Trophoblast cell (in vitro differentiated cells and primary cell): ENCODE measurements around the gene UVRAG.

Experiments
- DNase-seq, 2 donors: peaks; one replicate each; pipeline ENCODE4 v3.0.0-alpha.2; 2016
- H2AFZ ChIP-seq: 2 replicates; pipeline ENCODE4 v1.6.1; 2013; ENCODE audit warnings: low read length, moderate library complexity, mild to moderate bottlenecking; ENCODE audit not compliant: insufficient read depth, poor library complexity
- H2AK5ac ChIP-seq: 2 replicates; pipeline ENCODE4 v1.6.1; 2013; ENCODE audit warnings: mild to moderate bottlenecking, low read length
- H2BK120ac ChIP-seq: 2 replicates; pipeline ENCODE4 v1.6.1; 2013; ENCODE audit warnings: low read length, mild to moderate bottlenecking, moderate library complexity; ENCODE audit not compliant: insufficient read depth, poor library complexity
- H2BK12ac ChIP-seq: 2 replicates; pipeline ENCODE4 v1.6.1; 2013; ENCODE audit warnings: mild to moderate bottlenecking, low read length, moderate library complexity
- H2BK5ac ChIP-seq: 2 replicates; pipeline ENCODE4 v1.6.1; 2013; ENCODE audit warnings: low read length, low read depth, moderate library complexity, mild to moderate bottlenecking; ENCODE audit not compliant: poor library complexity
- H3K14ac ChIP-seq: 2 replicates; pipeline ENCODE4 v1.6.1; 2013; ENCODE audit warnings: mild to moderate bottlenecking, low read length
- H3K18ac ChIP-seq: 2 replicates; pipeline ENCODE4 v1.6.1; 2013; ENCODE audit warnings: mild to moderate bottlenecking, low read length
- H3K23ac ChIP-seq: 2 replicates; pipeline ENCODE4 v1.6.1; 2013; ENCODE audit warnings: low read length
- H3K27ac ChIP-seq: 2 replicates; pipeline ENCODE4 v1.5.1; 2013; ENCODE audit warnings: low read depth, mild to moderate bottlenecking, inconsistent platforms, low read length, moderate library complexity
- H3K27me3 ChIP-seq: 2 replicates; pipeline ENCODE4 v1.6.1; 2013; ENCODE audit warnings: inconsistent platforms, mild to moderate bottlenecking, low read length, moderate library complexity; ENCODE audit not compliant: insufficient read depth
- H3K36me3 ChIP-seq, 2 experiments: 1 replicate in 1 of 2; 2 replicates in 1 of 2; pipeline ENCODE4 v1.6.1; 2013; ENCODE audit warnings: low read length in 2 of 2, mild to moderate bottlenecking in 2 of 2, moderate library complexity in 1 of 2; ENCODE audit not compliant: insufficient read depth in 2 of 2, control insufficient read depth in 1 of 2
- H3K4ac ChIP-seq: 2 replicates; pipeline ENCODE4 v1.6.1; 2013; ENCODE audit warnings: low read depth, mild to moderate bottlenecking, low read length, moderate library complexity
- H3K4me1 ChIP-seq, 2 experiments: 1 replicate in 1 of 2; 2 replicates in 1 of 2; pipeline ENCODE4 v1.6.1; 2013; ENCODE audit warnings: low read length in 2 of 2, mild to moderate bottlenecking in 2 of 2, moderate library complexity in 1 of 2; ENCODE audit not compliant: insufficient read depth in 2 of 2, control insufficient read depth in 1 of 2
- H3K4me2 ChIP-seq: 2 replicates; pipeline ENCODE4 v1.6.1; 2013; ENCODE audit warnings: inconsistent platforms, mild to moderate bottlenecking, low read length, moderate library complexity
- H3K4me3 ChIP-seq: 2 replicates; pipeline ENCODE4 v1.5.1; 2013; ENCODE audit warnings: mild to moderate bottlenecking, low read depth, low read length, inconsistent platforms
- H3K79me1 ChIP-seq: one replicate; pipeline ENCODE4 v1.6.1; 2013; ENCODE audit warnings: low read length
- H3K79me2 ChIP-seq: 2 replicates; pipeline ENCODE4 v1.6.1; 2013; ENCODE audit warnings: low read length, mild to moderate bottlenecking; ENCODE audit not compliant: control insufficient read depth, insufficient read depth, poor library complexity
- H3K9ac ChIP-seq: 2 replicates; pipeline ENCODE4 v1.6.1; 2013; ENCODE audit warnings: mild to moderate bottlenecking, low read length
- H3K9me3 ChIP-seq: 2 replicates; pipeline ENCODE4 v1.6.1; 2013; ENCODE audit warnings: low read depth, mild to moderate bottlenecking, control low read depth, inconsistent platforms, low read length; ENCODE audit not compliant: insufficient read depth
- H4K12ac ChIP-seq: 2 replicates; pipeline ENCODE4 v1.6.1; 2013; ENCODE audit warnings: low read depth, mild to moderate bottlenecking, low read length, moderate library complexity
- H4K8ac ChIP-seq: 2 replicates; pipeline ENCODE4 v1.6.1; 2013; ENCODE audit warnings: low read depth, mild to moderate bottlenecking, low read length, moderate library complexity
- H4K91ac ChIP-seq: one replicate; pipeline ENCODE4 v1.6.1; 2013; ENCODE audit warnings: low read depth, mild to moderate bottlenecking, low read length, moderate library complexity
- WGBS: extraction: QIAGEN DNeasy Blood & Tissue Kit; methylation state at CpG from one replicate; pipeline ENCODE4 v1.1.7; 2013; ENCODE audit warnings: missing lambda C conversion rate; ENCODE audit not compliant: insufficient read length, insufficient coverage; ENCODE audit errors: extremely low coverage; 5-methylcytosine and 5-hydroxymethylcytosine counted together

Gene UVRAG

DNA sequence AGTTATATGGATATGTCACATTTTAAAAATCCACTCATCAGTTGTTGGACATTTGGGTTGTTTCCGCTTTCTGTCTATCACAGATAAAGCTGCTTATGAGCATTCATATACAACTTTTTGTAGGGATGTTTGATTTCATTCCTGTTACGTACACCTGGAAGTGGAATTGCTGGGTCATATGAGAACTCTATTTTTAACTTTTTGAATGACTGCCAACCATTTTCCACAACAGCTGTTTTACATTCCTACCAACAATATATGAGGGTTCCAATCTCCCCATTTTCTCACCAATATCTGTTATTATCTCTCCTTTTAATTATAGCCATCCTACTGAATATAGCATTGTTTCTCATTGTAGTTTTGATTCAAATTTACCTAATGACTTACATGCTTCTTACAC, 172.0 kb downstream of the UVRAG start:
- H2AK5ac ChIP-seq, result no peak overlapping the region
- H3K14ac ChIP-seq, result no peak overlapping the region
- no peak overlapping the region for H2BK5ac ChIP-seq
- H4K8ac ChIP-seq, result no peak overlapping the region
- no peak overlapping the region for H3K4me2 ChIP-seq
- H4K12ac ChIP-seq, result no peak overlapping the region
- H3K79me1 ChIP-seq, result no peaks in the 10 kb centered on the region
- no peak overlapping the region for H3K4me3 ChIP-seq
- no peak overlapping the region for H2AFZ ChIP-seq
- no peak for DNase-seq
- no peaks in the 10 kb centered on the region for H3K9me3 ChIP-seq
- no peaks in the 10 kb centered on the region for H3K4me1 ChIP-seq
- H3K18ac ChIP-seq, result no peak overlapping the region
- H3K27me3 ChIP-seq, result no peaks in the 10 kb centered on the region
- WGBS, result no CpG with 5 or more reads among the region's 2 CpGs
- H3K23ac ChIP-seq, result no peak overlapping the region
- no peak overlapping the region for H2BK12ac ChIP-seq
- no peak overlapping the region for H3K4ac ChIP-seq
- no peaks in the 10 kb centered on the region for H3K36me3 ChIP-seq
- H3K27ac ChIP-seq, result no peak overlapping the region
- no peak overlapping the region for H3K9ac ChIP-seq
- H4K91ac ChIP-seq, result no peak overlapping the region
- H3K79me2 ChIP-seq, result no peaks in the 10 kb centered on the region
- H2BK120ac ChIP-seq, result no peak overlapping the region

DNA sequence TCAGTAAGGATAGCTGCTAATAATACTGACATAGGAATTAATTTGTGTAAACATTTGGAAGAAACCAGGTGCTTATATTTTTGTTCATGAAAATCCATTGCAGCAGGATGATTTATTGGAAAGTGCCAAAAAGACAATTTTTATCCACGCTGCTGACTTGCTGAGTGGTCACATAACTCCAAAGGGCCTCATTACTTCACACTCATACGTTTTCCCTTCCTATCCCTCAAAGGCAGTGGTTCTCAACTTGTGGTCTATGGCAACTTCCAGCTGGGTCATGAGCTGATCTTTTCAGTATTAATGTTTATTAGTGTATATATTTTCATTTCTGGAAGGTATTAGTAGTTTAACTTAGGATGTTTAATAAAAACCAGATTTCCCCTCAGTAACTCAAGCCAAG, 178.1 kb downstream of the UVRAG start:
- H3K4me2 ChIP-seq, result no peak overlapping the region
- H3K79me2 ChIP-seq, result no peaks in the 10 kb centered on the region
- H3K9me3 ChIP-seq, result no peaks in the 10 kb centered on the region
- H3K9ac ChIP-seq, result no peak overlapping the region
- no peak overlapping the region for H3K23ac ChIP-seq
- no peak overlapping the region for H3K27ac ChIP-seq
- no peaks in the 10 kb centered on the region for H3K27me3 ChIP-seq
- H2BK120ac ChIP-seq, result no peak overlapping the region
- H3K4me1 ChIP-seq, result no peaks in the 10 kb centered on the region
- H3K36me3 ChIP-seq, result no peaks in the 10 kb centered on the region
- no peak overlapping the region for H3K14ac ChIP-seq
- no peak overlapping the region for H3K4ac ChIP-seq
- no peak overlapping the region for H3K4me3 ChIP-seq
- DNase-seq, result no peak
- H3K18ac ChIP-seq, result no peak overlapping the region
- no peak overlapping the region for H2AK5ac ChIP-seq
- H2BK5ac ChIP-seq, result no peak overlapping the region
- no peak overlapping the region for H2AFZ ChIP-seq
- no CpG with 5 or more reads among the region's 2 CpGs for WGBS
- no peak overlapping the region for H4K8ac ChIP-seq
- no peaks in the 10 kb centered on the region for H3K79me1 ChIP-seq
- no peak overlapping the region for H4K91ac ChIP-seq
- no peak overlapping the region for H4K12ac ChIP-seq
- H2BK12ac ChIP-seq, result no peak overlapping the region

- H4K91ac ChIP-seq, result no peak overlapping the region
- H3K4me2 ChIP-seq, result no peak overlapping the region
- no peak overlapping the region for H3K23ac ChIP-seq
- H4K12ac ChIP-seq, result no peak overlapping the region
- H2BK12ac ChIP-seq, result no peak overlapping the region
- H3K4me1 ChIP-seq, result no peaks in the 10 kb centered on the region
- no peak overlapping the region for H2BK5ac ChIP-seq
- H2AK5ac ChIP-seq, result no peak overlapping the region
- no peaks in the 10 kb centered on the region for H3K27me3 ChIP-seq
- no peak overlapping the region for H3K27ac ChIP-seq
- no peak overlapping the region for H3K14ac ChIP-seq
- no peaks in the 10 kb centered on the region for H3K36me3 ChIP-seq
- no peak overlapping the region for H4K8ac ChIP-seq
- DNase-seq, result no peak
- H3K9me3 ChIP-seq, result no peaks in the 10 kb centered on the region
- no peak overlapping the region for H2BK120ac ChIP-seq
- H3K18ac ChIP-seq, result no peak overlapping the region
- H3K4me3 ChIP-seq, result no peak overlapping the region
- H3K4ac ChIP-seq, result no peak overlapping the region
- H3K9ac ChIP-seq, result no peak overlapping the region
- no peak overlapping the region for H2AFZ ChIP-seq
- WGBS, result no CpG with 5 or more reads among the region's 3 CpGs
- no peaks in the 10 kb centered on the region for H3K79me1 ChIP-seq
- no peaks in the 10 kb centered on the region for H3K79me2 ChIP-seq
Observed at GRCh38 chr11:75994616-75995015, 179.6 kb downstream of the UVRAG start.

GRCh38 chr11:75996523-75997442, 181.8 kb downstream of the UVRAG start:
- H4K12ac ChIP-seq, result no peak overlapping the region
- H2AK5ac ChIP-seq, result no peak overlapping the region
- no peaks in the 10 kb centered on the region for H3K27me3 ChIP-seq
- H3K79me2 ChIP-seq, result no peaks in the 10 kb centered on the region
- no peaks in the 10 kb centered on the region for H3K79me1 ChIP-seq
- no CpG with 5 or more reads among the region's 1 CpG for WGBS
- H3K9me3 ChIP-seq, result no peaks in the 10 kb centered on the region
- no peak overlapping the region for H4K8ac ChIP-seq
- H3K4me1 ChIP-seq, result no peaks in the 10 kb centered on the region
- H3K18ac ChIP-seq, result no peak overlapping the region
- no peak overlapping the region for H3K4me2 ChIP-seq
- H3K23ac ChIP-seq, result no peak overlapping the region
- no peak overlapping the region for H2BK5ac ChIP-seq
- H3K27ac ChIP-seq, result no peak overlapping the region
- H3K4me3 ChIP-seq, result no peak overlapping the region
- DNase-seq, result no peak
- no peaks in the 10 kb centered on the region for H3K36me3 ChIP-seq
- H3K9ac ChIP-seq, result no peak overlapping the region
- no peak overlapping the region for H3K14ac ChIP-seq
- H2BK120ac ChIP-seq, result no peak overlapping the region
- no peak overlapping the region for H4K91ac ChIP-seq
- H2AFZ ChIP-seq, result no peak overlapping the region
- H2BK12ac ChIP-seq, result no peak overlapping the region
- no peak overlapping the region for H3K4ac ChIP-seq
